SK-N-SH (cell line): ENCODE results near the gene CLEC6A. TPM values are rescaled to one million over a fixed set of nuclear protein-coding genes. Genes with fewer than 3 reads are reported as not detected.

Experiments used
- CTCF ChIA-PET: fragments of 300-600, 350-600 bp; formaldehyde crosslinking; extraction: SDS; loops from one replicate; lab custom pipeline; 2021; lab: Yijun Ruan, JAX
- POLR2A ChIA-PET: fragments of 350-600 bp; sonication (Branson Sonifier 250); formaldehyde crosslinking; extraction: SDS; loops from one replicate; lab custom pipeline; 2020; ENCODE audit warnings: antibody characterized with exemption, inconsistent platforms; lab: Yijun Ruan, JAX
- DNase-seq: peaks from one replicate; pipeline ENCODE4 v3.0.0; 2012
- H2AFZ ChIP-seq: fragments of 200-600 bp; sonication (generic); 2 replicates; pipeline ENCODE4 v1.8.1; 2016; ENCODE audit warnings: antibody characterized with exemption, mild to moderate bottlenecking, low read depth
- H3F3A ChIP-seq: fragments of 200-600 bp; sonication (generic); replicated peaks from 2 replicates; pipeline ENCODE3; 2016; ENCODE audit warnings: antibody characterized with exemption, mild to moderate bottlenecking; ENCODE audit not compliant: insufficient read depth
- H3K27ac ChIP-seq, 2 experiments: fragments of 200-500 bp in 1 of 2; fragments of 200-600 bp in 1 of 2; sonication (Bioruptor generic) in 1 of 2; sonication (generic), shearing (Covaris generic) in 1 of 2; 2 replicates each; pipeline versions ENCODE4 v1.5.1 to v1.6.1; 2014 to 2016; ENCODE audit warnings: low read depth in 2 of 2, inconsistent platforms in 1 of 2, low read length in 1 of 2, mild to moderate bottlenecking in 1 of 2, mixed read lengths in 1 of 2
- H3K27me3 ChIP-seq: fragments of 200-600 bp; sonication (generic), shearing (Covaris generic); 2 replicates; pipeline ENCODE4 v1.6.1; 2016; ENCODE audit warnings: mixed run types; ENCODE audit not compliant: insufficient read depth
- H3K36me3 ChIP-seq, 2 experiments: fragments of 200-500 bp in 1 of 2; fragments of 200-600 bp in 1 of 2; sonication (Bioruptor generic) in 1 of 2; sonication (generic) in 1 of 2; replicated peaks in 1 of 2; 2 replicates each; pipeline versions ENCODE3 to v1.5.1; 2014 to 2016; ENCODE audit warnings: low read length in 1 of 2, mild to moderate bottlenecking in 1 of 2; ENCODE audit not compliant: insufficient read depth in 2 of 2, control insufficient read depth in 1 of 2
- H3K4me1 ChIP-seq, 2 experiments: fragments of 200-500 bp in 1 of 2; fragments of 200-600 bp in 1 of 2; sonication (Bioruptor generic) in 1 of 2; sonication (generic), shearing (Covaris generic) in 1 of 2; 2 replicates each; pipeline versions ENCODE4 v1.5.1 to v1.6.1; 2014 to 2016; ENCODE audit warnings: low read depth in 1 of 2, low read length in 1 of 2, mixed run types in 1 of 2; ENCODE audit not compliant: insufficient read depth in 2 of 2, control insufficient read depth in 1 of 2
- H3K4me2 ChIP-seq: fragments of 200-600 bp; sonication (generic), shearing (Covaris generic); 2 replicates; pipeline ENCODE4 v1.6.1; 2017; ENCODE audit warnings: mixed run types
- H3K4me3 ChIP-seq, 2 experiments: fragments of 200-500 bp in 1 of 2; fragments of 200-600 bp in 1 of 2; sonication (Bioruptor generic) in 1 of 2; sonication (generic), shearing (Covaris generic) in 1 of 2; 2 replicates each; pipeline versions ENCODE4 v1.5.1 to v1.8.1; 2014 to 2016; ENCODE audit warnings: low read depth in 2 of 2, inconsistent platforms in 1 of 2, low read length in 1 of 2, mild to moderate bottlenecking in 1 of 2, mixed read lengths in 1 of 2, moderate library complexity in 1 of 2
- H3K79me2 ChIP-seq: fragments of 200-600 bp; sonication (generic); 2 replicates; pipeline ENCODE4 v1.8.1; 2017; ENCODE audit warnings: mild to moderate bottlenecking; ENCODE audit not compliant: insufficient read depth
- H3K9ac ChIP-seq: fragments of 200-600 bp; sonication (generic); 2 replicates; pipeline ENCODE4 v1.6.1; 2017; ENCODE audit warnings: mixed run types
- H3K9me2 ChIP-seq: fragments of 200-600 bp; sonication (generic); 2 replicates; pipeline ENCODE4 v1.6.1; 2017; ENCODE audit warnings: mixed run types
- H3K9me3 ChIP-seq: fragments of 200-600 bp; sonication (generic); 2 replicates; pipeline ENCODE4 v1.6.1; 2017; ENCODE audit warnings: mixed run types, mild to moderate bottlenecking, moderate library complexity
- H4K20me1 ChIP-seq: fragments of 200-600 bp; sonication (generic); 2 replicates; pipeline ENCODE4 v1.6.1; 2017; ENCODE audit warnings: mild to moderate bottlenecking, mixed run types; ENCODE audit not compliant: insufficient read depth
- CHD2 ChIP-seq: fragments of 150-350 bp; IDR thresholded peaks from 2 replicates; pipeline ENCODE4 v1.6.1; 2018; ENCODE audit warnings: low read length; ENCODE audit not compliant: partially characterized antibody
- CTCF ChIP-seq: fragments of 200-600 bp; sonication (generic); IDR thresholded peaks from 2 replicates; pipeline ENCODE4 v1.6.1; 2017; ENCODE audit warnings: antibody characterized with exemption, mild to moderate bottlenecking, moderate library complexity
- EP300 ChIP-seq, 2 experiments: IDR thresholded peaks; 2 replicates each; pipeline versions ENCODE4 v1.4.0 to v1.6.1; 2012; ENCODE audit warnings: borderline replicate concordance in 1 of 2, low read depth in 1 of 2, low read length in 1 of 2
- FOXJ3 ChIP-seq: sonication (generic); formaldehyde crosslinking; IDR thresholded peaks from 2 replicates; pipeline ENCODE4 v1.5.1; 2020; ENCODE audit warnings: mild to moderate bottlenecking, missing genetic modification reagents
- FOXM1 ChIP-seq: IDR thresholded peaks from 2 replicates; pipeline ENCODE4 v1.4.0; 2012; ENCODE audit warnings: low read depth, mild to moderate bottlenecking
- GABPA ChIP-seq: IDR thresholded peaks from 2 replicates; pipeline ENCODE4 v1.4.0; 2012; ENCODE audit warnings: low read depth, mild to moderate bottlenecking
- IRF3 ChIP-seq: fragments of 150-350 bp; IDR thresholded peaks from 2 replicates; pipeline ENCODE4 v1.6.1; 2016; ENCODE audit warnings: mild to moderate bottlenecking, low read depth, low read length
- JUND ChIP-seq: IDR thresholded peaks from 2 replicates; pipeline ENCODE4 v1.4.0; 2012
- MXI1 ChIP-seq: IDR thresholded peaks from 2 replicates; pipeline ENCODE4 v1.6.1; 2012; ENCODE audit warnings: mild to moderate bottlenecking, low read depth, low read length, improper control_type of control experiment
- POLR2AphosphoS5 ChIP-seq: IDR thresholded peaks from 2 replicates; pipeline ENCODE4 v1.6.1; 2012; ENCODE audit warnings: low read depth, low read length
- REST ChIP-seq: IDR thresholded peaks from 2 replicates; pipeline ENCODE4 v1.6.1; 2012; ENCODE audit warnings: mild to moderate bottlenecking, low read depth, low read length, moderate library complexity
- RFX5 ChIP-seq: IDR thresholded peaks from 2 replicates; pipeline ENCODE4 v1.6.1; 2012; ENCODE audit warnings: mild to moderate bottlenecking, improper control_type of control experiment, low read length
- TCF12 ChIP-seq: IDR thresholded peaks from 2 replicates; pipeline ENCODE4 v1.4.0; 2012
- TEAD4 ChIP-seq: IDR thresholded peaks from 2 replicates; pipeline ENCODE4 v1.4.0; 2012; ENCODE audit warnings: mild to moderate bottlenecking, borderline replicate concordance; ENCODE audit not compliant: insufficient read depth
- USF1 ChIP-seq: IDR thresholded peaks from 2 replicates; pipeline ENCODE4 v1.4.0; 2012; ENCODE audit warnings: low read depth, borderline replicate concordance
- USF2 ChIP-seq: fragments of 150-350 bp; IDR thresholded peaks from 2 replicates; pipeline ENCODE4 v1.6.1; 2017; ENCODE audit warnings: antibody characterized with exemption, low read length, low read depth, borderline replicate concordance
- YY1 ChIP-seq: IDR thresholded peaks from 2 replicates; pipeline ENCODE4 v1.4.0; 2012; ENCODE audit warnings: low read depth, mild to moderate bottlenecking
- ZBTB33 ChIP-seq: IDR thresholded peaks from 2 replicates; pipeline ENCODE4 v1.4.0; 2012; ENCODE audit warnings: low read depth, borderline replicate concordance
- WGBS: methylation state at CpG from one replicate; pipeline ENCODE4 v1.1.6; 2017; ENCODE audit warnings: low lambda C conversion rate; 5-methylcytosine and 5-hydroxymethylcytosine counted together
- polyA plus RNA-seq, 3 experiments: library from polyadenylated mRNA; depleted of rRNA; stranded (reverse); fragments of >200 nt; gene quantifications; 2 replicates each; pipeline ENCODE4 v1.2.3, GENCODE V29; 2012

The CLEC6A gene
- polyA plus RNA-seq, 1 of the 3 experiments (the other 2 are of a cell fraction) = not detected

- H2AFZ ChIP-seq = no peak overlapping the region
- TF ChIP-seq CHD2 (no peak), FOXJ3 (CRISPR knock-in tag) (no peak), TEAD4 (no peak), RFX5 (no peak), TCF12 (no peak), EP300 (IDR thresholded peaks at IDR 0.05; ENCODE audit: borderline replicate concordance in 1 of 2, low read depth in 1 of 2, low read length in 1 of 2) (no peak), USF1 (no peak), USF2 (no peak), CTCF (no peak), JUND (no peak), IRF3 (no peak), FOXM1 (no peak), REST (no peak), GABPA (no peak), YY1 (no peak), POLR2AphosphoS5 (no peak), ZBTB33 (no peak), MXI1 (no peak)
- 19% methylated on average over 2 of the region's 2 CpGs for WGBS
- no peak overlapping the region for H3K4me2 ChIP-seq
- H3K9me2 ChIP-seq = no peaks in the 10 kb centered on the region
- no peak overlapping the region for H3K4me3 ChIP-seq
- no peak overlapping the region for H3K27ac ChIP-seq
- no peaks in the 10 kb centered on the region for H4K20me1 ChIP-seq
- no peaks in the 10 kb centered on the region for H3K36me3 ChIP-seq
- ChIA-PET POLR2A (no interaction called here), CTCF (interaction anchor here (1.2 kb wide), 1 partner anchor 26 kb away, joined by 8 read pairs; no protein-coding TSS in a partner anchor)
- no peak for DNase-seq
- no peaks in the 10 kb centered on the region for H3F3A ChIP-seq
- H3K4me1 ChIP-seq = no peaks in the 10 kb centered on the region
- no peaks in the 10 kb centered on the region for H3K79me2 ChIP-seq
- H3K9ac ChIP-seq = no peak overlapping the region
- H3K9me3 ChIP-seq = no peaks in the 10 kb centered on the region
- no peaks in the 10 kb centered on the region for H3K27me3 ChIP-seq
These were observed 62.2 kb downstream of the CLEC6A start for GRCh38 chr12:8517971-8518370.
